PC-3 (cell line): ENCODE data around the gene ZNF516.

Source experiments
- EZH2phosphoT487 ChIP-seq: fragments of 300-600 bp; sonication (generic); IDR thresholded peaks from 2 replicates; pipeline ENCODE4 v1.6.1; 2018; ENCODE audit warnings: mild to moderate bottlenecking, antibody characterized with exemption, low read length, borderline replicate concordance
- TF ChIP-seq, protein P1 (sequence below): fragments of 300-600 bp; sonication (generic); conservative IDR thresholded peaks from 2 replicates; pipeline ENCODE4 v1.5.1; 2017; ENCODE audit warnings: antibody characterized with exemption, low read depth, mild to moderate bottlenecking, low read length

DNA sequence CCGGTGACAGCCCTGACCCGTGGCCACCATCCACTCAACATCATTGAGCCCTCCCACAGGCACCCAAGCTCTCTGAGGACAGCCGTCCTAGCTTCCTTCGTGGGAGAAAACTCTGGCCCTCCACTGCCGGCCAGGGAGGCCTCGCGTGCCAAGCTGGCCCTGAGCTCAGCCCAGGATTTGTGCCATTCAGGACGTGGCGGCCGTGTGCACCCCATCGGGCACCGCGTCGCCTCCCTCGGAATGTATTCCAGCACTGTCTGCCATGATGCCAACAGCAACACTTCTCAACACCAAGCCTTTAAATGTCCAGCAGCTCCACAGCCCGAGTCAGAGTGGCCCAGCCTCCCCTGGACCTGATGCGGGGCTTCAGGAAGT lies 35.7 kb downstream of the ZNF516 start:
- TF ChIP-seq, protein P1, sequence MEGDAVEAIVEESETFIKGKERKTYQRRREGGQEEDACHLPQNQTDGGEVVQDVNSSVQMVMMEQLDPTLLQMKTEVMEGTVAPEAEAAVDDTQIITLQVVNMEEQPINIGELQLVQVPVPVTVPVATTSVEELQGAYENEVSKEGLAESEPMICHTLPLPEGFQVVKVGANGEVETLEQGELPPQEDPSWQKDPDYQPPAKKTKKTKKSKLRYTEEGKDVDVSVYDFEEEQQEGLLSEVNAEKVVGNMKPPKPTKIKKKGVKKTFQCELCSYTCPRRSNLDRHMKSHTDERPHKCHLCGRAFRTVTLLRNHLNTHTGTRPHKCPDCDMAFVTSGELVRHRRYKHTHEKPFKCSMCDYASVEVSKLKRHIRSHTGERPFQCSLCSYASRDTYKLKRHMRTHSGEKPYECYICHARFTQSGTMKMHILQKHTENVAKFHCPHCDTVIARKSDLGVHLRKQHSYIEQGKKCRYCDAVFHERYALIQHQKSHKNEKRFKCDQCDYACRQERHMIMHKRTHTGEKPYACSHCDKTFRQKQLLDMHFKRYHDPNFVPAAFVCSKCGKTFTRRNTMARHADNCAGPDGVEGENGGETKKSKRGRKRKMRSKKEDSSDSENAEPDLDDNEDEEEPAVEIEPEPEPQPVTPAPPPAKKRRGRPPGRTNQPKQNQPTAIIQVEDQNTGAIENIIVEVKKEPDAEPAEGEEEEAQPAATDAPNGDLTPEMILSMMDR: no peak
- TF ChIP-seq EZH2phosphoT487: no peak
